IPS-NIHi11 (cell line): Measurements from ENCODE around the gene RALY.
A peak's percentile ranks its signal among the peaks of the same experiment; 100 is the strongest.

Source experiments
- DNase-seq: peaks from one replicate; pipeline ENCODE4 v3.0.0; 2012; ENCODE audit warnings: mixed read lengths, low spot score

Gene RALY

DNA sequence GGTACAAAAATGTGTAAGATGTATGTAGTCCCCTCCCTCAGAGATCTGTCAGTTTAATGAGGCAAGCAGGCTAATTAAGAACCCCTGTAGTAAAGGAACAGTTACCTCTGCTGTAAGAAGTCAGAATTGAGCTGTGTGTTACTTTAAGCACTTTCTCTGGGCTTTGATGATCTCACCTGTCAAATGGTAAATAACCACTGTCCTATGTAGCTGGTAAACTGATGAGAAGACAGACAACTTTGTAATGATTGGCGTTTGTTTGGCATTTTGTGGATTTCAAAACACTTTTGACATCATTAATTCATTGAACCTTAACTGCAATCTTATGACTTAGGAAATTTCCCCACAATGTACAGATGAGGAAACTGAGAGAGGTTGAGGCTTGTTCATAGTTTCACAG is 55.7 kb downstream of the RALY start:
- no peak for DNase-seq

DNA sequence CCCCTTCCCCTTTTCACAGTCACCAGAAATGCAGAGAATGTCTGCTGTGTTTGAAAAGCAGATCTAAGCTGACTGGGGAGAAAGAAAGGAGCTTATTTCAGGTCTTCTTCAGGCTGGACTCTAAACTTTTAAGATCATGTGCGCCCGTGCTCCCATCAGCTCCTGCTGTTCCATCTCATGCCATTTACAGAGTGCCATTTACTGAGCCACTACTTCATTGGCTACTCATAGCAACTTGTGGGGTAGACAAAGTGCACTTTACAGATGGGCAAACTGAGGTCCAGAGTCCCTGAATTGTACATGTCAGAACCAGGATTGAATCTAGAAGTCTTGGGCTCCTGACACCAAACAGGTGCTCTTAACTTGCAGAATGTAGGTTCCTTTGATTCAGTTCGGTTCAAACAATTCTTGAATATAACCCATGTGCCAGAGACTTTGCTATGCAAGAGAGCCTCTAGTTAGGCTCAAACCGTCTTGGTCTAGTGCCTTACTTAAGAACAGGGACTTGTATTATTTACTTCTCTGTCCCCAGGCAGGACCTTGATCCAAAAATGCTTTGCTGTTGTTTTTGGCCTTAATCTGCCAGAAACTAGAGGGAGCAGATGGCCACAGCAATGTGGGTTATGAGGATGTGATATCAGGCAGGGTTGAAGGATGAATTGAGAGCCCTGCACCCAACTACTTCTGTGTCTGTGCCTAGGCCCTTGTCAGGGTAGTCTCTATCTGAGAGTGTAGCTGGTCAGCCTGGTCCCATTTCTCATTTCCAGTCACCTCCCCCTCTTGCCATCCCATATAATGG is 56.4 kb downstream of the RALY start:
- no peak for DNase-seq

DNA sequence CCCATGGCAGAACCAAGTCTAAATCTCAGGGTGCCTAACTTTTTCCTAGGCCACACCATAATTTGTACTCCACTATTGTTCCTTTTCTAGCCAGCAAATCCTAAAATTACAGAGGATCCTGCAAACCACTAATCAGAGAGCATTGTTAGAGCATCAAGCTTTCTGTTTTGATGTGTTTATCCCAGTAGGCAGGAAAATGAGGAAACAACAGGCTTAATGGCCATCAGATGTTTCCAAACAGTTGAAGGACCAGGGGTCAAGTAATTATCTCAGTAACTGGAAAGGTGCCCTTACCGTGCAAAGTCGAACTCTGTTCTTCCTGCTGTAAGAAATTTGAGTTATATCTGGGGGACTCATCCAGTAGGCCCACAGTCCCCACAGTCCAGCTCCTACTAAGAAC is 58.7 kb downstream of the RALY start:
- DNase-seq, result no peak

DNA sequence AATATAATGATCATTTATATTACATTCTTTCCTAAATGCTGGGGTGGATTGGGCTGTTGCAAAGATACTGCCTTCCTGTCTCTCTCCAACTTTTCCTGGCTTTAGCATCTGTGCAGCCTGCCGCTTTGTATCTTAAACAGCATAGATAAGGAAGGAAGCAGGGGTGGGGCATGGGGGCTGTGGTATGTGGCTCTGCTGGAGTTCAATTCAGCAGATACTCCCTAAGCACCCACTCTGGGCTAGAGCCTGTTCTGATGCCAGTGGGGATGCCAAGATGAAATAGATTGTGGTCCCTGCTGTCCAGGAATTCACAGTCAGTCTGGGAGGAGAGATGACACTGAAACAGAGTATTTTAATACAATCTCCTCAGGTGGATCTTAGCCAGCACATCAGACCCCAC is 61.6 kb downstream of the RALY start:
- DNase-seq, result no peak

DNA sequence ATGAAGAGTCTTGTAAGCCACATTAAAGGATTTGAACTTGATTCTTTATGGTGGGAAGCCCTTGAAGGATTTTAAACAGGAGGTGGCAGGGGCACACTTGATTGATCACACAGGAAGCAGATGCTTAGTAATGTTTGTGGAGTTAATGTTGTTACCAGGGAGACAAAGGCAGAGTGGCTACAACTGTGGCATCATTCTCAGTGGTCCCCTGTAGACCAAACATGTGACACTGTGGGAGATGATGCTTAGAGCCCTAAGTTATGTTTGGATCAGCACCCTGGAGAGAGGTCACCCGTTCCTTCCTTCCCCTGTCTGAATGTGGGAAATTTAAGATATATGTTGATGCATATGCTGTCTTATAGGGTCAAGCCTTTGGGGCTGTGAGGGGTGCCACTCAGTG is 65.1 kb downstream of the RALY start:
- no peak for DNase-seq

DNA sequence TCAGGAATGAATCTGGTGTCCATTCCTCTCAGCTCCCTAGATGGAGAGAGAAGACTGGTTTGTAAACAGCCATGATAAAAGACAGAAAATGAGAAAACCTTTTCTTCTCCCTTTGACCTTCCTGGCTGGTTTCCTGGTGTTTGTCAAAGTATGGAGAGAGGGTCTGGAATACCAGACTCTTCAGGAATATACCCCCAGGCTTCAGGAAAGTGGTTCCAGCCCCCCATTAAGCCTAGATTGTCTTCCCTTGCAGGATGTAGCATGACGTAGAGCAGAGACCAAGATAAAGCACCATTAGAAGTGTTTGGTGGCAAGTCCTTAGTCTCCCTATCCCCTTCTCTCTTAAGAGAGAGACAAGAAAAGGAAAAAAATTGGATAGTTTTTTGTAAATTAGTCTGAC is 67.3 kb downstream of the RALY start:
- DNase-seq, result no peak

DNA sequence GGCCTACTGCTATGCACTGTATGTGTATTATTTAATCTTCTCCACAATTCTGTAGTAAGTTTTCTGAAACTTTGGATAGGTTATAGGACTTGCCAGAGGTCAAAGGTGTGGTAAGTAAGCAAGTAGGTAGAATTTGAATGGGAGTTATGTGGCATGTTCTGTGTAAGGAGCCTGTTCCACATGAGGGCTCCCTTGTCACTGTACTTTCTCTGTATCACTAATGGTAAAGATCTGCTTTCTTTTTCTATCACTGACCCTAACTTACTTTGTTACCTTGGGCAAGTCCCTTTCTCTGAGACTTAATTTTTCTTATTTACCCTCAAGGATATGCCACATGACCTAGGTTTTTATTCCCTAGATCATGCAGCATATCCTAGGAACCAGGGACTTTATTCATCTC is 68.0 kb downstream of the RALY start:
- DNase-seq, result no peak

DNA sequence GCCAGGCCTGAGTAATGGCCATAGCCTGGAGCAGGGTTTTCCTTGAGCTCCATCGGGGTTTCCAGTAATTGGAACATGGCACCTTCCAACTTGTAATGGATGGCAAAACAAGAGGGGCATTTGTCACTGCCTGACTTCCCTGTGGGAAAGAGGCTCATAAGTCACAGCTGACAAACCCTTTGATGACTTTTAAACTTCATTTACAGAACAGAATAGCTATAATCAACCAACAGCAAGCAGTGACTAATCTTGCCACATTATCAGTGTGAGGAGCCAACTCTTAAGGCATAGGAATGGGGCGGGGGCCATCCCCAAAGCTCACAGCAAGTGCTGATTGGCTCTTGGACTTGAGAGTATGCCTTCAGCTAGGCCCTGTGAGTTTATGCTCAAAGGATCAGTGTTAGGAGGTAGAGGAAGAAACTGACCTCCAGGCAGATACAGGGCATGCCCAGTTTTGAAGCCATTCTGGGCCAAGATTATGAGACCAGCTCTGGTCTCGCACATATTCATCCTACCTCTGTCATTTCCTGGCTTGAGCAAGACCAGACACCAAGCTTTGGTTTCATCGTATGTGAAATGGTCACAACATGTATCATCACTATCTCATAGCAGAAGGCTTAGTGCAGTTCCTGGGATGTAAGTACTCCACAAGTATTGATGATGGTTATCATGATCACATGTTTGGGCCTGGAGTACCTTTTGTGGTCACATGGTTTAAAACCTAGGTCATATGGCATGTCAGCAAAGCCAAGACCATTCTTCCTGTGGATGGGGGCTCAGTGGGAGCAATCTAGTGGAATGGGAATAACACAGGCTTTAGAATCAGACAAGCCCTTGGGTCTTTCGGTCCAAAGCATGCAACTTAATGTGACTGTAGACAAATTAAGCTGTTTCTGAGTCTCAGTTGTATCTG is 69.1 kb downstream of the RALY start:
- no peak for DNase-seq

DNA sequence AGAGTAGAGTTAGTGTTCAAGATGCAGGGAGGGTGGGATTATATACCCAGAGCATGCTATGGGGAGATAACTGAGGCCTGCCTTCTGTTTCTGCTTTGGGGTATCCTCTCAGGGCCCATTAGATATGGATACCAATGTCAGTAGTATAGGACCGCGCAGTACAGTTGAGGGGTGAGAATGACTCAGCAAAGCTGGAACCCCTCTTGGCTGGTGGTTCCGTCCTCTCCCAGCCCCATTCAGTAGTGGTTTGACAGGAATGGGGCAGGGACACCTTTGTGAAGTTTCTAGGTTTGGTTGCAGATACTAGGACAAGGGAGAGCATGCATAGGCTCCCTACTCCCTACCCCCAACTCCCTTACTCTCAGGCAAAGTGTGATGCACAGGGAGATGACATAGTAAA is 70.6 kb downstream of the RALY start:
- DNase-seq, result no peak

DNA sequence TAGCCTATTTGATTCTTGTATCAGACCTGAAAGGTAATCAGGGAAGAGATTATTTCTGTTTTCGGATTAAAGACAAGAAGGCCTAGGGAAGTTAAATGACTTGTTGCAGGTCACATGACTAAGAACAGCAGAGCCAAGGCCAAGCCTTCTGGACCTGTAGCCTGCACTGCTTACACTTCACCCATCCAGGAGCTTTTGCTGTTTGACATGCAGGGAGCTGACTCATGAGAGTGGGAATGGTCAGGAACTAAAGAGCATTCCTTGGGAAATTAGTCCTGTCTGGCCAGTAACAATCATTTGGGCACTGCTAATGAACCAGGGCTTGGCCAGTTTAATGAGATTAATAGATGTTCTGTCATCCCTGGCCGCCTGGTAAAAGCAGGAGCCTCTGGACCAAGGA is 71.5 kb downstream of the RALY start:
- DNase-seq, result no peak

DNA sequence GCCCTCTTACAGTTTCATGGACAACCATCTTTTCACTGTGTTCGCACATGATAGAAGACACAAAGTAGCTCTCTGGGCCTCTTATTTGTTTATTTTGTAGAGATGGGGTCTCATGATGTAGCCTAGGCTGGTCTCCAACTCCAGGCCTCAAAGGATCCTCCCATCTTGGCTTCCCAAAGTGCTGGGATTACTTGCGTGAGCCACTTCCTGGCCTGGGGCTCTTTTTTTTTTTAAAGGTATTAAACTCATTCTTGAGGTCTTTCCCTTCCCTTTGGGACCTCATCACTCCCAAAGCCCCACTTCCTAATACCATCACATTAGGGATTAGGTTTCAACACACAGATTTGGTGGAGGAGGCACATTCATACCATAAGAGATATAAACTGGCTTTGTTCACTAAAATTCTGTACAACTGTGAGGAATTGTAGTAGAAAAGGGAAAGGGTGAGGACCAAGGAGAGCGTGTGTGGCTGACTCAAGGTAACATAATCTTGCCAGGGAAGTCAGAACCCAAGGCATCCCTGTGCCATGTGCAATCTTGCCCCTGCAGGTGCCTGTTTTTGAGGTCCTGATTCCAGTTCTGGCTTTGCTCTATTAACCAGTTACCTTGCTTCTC is 72.9 kb downstream of the RALY start:
- DNase-seq, result no peak

DNA sequence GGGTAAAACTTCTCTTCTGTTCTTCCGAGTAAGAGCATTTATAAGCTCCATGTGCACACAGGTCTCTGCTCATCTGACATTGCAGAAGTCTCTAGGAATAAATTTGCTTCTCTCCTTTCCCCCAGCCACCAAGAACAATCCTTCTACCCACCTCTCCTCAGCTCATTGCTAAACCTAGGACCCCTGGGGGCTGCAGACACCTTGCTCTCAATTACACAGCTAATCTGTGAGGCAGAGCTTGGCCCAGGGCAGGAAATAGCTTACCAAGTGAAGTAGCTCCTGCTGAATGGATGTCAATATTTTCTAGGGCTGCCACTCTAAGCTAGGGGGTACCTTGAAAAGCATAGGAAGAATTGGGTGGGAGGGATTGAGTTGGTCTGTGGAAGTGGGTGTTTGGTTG is 74.3 kb downstream of the RALY start:
- no peak for DNase-seq

DNA sequence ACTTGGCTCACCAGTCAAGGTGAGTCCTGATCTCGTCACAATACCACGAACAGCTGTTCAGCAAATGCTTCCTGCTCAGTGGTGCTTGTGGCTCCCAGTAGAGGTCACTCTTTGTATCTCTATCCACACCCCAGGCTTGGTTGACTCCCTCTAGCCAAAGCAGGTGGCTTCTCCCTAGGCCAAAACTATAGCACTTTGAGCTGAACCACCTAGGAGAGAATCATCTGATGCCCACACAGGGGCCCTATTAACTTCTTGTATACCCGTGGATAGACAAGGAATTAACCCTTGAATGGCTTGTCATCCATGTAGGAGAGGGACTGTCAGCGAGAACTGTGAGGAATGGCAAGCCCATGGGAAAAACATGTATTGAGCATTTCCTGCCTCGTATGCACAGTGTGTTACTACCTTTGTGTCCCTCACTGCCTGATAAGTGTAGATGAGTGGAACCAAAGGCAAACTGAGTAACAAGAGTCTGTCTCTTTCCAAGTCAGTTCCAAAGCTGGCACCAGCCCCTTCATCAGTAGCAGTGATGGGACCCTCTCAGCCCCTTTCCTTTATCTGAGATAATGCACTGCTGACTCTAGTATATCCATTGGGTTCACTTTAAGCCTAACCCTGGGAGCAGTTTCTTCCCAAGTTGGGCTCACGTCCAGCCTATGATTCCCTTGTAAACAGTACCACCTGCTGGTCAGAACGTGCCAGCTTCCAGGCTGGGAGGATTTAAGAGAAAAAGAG is 75.8 kb downstream of the RALY start:
- peak; percentile 74 for DNase-seq

DNA sequence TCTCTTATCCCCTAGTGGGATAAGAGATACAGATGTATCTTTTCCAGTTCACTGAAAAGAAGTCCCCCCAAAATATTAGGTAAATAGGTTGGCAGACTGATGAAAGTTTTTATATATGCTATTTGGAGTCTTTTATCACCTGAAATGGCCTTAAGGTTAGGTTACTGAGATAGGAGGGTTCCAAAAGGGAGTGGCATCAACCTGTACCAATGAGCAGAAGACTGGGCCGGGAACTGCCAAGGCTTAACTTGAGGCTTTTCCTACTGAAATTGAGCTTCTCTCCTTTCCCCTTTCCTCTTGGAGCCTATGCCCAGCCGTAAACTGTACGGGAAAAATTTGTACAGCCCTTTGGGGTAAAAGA is 76.3 kb downstream of the RALY start:
- no peak for DNase-seq

DNA sequence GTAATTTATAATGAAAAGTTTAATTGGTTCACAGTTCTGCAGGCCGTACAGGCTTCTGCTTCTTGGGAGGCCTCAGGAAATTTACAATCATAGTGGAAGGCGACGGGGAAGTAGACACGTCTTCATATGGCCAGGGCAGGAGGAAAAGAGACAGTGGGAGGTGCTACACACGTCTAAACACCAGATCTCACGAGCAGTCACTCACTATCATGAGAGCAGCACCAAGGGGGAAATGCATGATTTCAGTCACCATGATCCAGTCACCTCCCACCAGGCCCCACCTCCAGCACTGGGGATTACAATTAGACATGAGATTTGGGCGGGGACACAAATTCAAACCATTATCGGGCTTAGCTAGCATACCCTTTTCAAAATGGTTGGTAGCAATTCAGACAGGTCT is 77.1 kb downstream of the RALY start:
- DNase-seq, result no peak

DNA sequence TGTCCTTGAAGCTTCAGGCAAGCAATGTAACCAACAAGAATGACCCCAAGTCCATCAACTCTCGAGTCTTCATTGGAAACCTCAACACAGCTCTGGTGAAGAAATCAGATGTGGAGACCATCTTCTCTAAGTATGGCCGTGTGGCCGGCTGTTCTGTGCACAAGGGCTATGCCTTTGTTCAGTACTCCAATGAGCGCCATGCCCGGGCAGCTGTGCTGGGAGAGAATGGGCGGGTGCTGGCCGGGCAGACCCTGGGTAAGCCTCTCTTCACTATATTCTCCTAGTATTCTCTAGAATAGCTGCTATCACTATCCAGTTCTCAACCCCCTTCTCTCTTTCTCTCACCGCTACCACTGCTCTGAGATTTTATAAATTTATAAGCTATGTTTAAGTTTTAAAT is 78.4 kb downstream of the RALY start:
- no peak for DNase-seq

DNA sequence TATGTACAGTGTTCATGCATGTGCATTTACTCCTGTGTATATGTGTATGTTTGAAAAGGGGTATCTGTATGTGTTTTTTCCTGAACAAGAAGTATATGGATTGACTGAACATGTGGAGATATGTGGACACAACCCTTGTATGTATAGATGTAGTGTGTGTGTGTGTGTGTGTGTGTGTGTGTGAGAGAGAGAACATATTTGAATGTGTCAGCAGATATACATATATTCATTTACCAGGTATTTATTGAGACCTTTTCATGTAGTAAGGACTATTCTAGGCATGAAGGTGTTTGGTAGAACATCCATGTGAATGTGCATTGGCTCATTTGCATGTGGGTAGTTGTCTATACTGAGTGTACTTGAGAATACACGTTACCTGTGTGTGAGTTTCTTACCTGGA is 79.1 kb downstream of the RALY start:
- no peak for DNase-seq

DNA sequence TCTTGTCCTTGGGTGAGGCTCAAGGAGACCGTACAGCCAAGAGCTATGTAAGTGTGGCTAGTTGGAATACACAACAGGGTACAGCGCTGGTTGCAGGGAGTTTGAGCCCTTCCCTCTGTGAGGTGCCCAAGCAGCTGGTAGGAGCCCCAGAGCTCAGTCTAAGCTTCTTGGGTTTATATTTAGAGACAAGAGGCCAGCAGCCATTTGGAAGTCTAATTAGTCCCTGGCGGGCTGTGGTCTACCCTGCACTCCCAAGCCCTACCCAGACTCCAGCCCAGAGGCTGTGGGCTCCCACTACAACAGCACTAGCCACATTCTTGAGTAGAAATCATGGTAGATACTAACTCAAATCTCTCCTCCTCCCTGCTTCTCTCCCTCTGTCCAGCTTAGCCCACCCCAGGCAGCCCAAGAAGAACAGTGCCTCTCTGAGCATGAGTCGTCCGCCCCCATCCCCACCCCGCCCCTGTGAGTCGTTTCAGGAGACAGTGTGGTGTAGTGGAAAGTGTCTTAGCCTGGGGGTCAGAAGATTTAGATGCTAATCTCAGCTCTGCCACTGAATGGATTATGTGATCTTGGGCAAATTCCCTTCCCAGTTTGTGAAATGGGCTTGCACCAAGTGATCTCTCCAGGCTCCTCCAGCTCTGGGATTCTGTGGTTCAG is 80.5 kb downstream of the RALY start:
- no peak for DNase-seq

DNA sequence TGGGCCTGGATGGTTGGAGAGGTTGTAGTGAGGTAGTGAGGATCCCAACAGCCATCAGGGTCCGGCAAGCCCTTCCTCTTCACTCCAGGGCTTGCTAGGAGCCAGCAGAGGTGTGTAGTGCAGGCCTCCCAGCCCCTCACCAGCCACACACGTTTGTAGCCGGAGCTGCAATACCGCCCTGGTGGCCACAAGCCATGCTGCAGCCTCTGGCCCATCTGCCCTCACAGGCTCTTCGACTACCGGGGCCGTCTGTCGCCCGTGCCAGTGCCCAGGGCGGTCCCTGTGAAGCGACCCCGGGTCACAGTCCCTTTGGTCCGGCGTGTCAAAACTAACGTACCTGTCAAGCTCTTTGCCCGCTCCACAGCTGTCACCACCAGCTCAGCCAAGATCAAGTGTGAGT is 81.9 kb downstream of the RALY start:
- DNase-seq, result peak; percentile 62

DNA sequence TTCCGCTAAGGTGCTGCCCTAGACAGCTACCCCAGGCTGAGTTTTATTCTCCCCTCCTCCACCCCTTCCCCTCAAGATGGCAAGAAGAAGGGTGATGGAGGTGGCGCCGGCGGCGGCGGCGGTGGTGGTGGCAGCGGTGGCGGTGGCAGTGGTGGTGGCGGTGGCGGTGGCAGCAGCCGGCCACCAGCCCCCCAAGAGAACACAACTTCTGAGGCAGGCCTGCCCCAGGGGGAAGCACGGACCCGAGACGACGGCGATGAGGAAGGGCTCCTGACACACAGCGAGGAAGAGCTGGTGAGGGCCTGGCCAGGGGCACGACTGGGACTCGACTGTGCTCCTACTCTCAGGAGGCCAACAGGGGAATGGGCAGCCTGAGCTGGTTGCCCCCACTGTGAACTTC is 83.2 kb downstream of the RALY start:
- no peak for DNase-seq

DNA sequence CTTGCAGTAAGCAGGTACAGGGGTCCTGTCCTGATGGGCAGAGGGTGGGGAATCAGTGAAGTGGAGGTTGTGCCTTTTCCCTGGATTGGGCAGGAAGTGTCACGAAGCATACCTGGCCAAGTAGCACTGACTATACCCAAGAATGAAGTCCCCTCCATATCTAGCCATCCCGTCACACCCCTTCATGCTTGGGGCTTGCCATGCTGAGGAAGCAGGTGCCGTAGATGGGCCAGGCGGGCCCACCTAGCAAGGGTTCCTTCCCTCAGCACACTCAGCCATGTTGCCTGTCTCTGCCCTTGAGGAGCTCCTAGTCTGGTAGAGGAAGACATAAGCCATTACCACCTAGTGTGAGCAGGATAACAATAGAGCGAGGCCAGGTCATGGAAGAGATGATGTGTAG is 84.8 kb downstream of the RALY start:
- no peak for DNase-seq

DNA sequence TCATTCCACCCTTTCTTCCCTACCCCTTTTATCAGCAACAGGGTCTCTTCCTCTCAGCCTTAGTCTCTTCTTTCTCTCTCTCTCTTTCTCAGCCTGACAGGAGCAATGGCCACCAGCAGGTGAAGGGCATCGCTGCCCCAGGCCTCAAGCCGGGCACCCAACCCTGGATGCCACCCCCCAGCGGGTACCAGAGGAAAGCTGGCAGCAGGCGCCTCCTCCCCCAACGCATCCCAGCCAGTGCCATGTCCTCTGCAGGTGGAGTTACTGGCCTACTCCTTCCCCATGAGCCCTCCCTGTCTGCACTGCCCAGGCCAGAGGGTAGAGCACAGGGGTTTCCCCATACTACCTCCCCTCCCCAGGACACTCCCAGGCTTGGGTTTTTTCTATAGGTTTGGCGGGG is 86.1 kb downstream of the RALY start:
- DNase-seq, result no peak
